ENCODE measurements around the gene GALNT15.

GALNT15 gene

DNA sequence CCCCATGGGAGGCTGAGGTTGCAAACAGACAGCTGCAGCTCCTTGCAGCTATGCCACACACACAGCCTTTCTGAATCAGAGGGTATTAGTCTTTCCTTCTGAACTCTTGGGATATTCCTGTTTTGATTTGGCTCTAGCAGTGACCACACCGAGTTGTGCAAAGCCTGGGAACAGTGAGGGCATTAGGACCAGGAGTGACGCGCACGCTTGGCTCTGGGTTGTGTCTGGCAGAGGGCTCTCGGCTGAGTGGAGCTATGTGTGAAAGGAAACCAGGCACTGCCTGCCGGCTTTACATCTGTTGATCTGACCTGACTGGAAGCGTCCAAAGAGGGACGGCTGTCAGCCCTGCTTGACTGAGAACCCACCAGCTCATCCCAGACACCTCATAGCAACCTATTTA lies at the start of gene GALNT15:
Gene GALNT15 (plus strand): TSS at position 292 of the 400 bp plus-strand sequence. CDS start 472 bp downstream, outside the sequence.
- DNase-seq (ENCODE audit: low read depth in 2 of 3, low spot score in 2 of 3), result no peak

DNA sequence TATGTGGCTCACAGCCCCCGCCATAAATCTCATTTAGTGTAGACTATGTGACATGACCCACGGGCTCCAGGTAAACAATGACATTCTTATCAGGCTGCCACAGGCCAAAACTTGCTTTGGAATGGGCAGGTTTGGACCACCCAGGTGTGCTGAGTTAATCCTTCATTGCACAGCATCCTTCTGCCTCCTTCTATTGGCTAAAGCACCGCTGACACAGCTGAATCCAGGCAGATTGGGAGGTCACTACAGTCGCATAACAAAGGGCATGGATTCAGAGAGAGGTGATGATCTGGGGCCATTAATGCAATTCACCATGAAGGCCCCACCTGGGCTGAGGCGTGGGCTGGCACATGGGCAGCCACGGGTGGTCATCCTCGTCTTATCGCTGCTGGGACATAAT lies 47.8 kb upstream of the GALNT15 start:
- DNase-seq (ENCODE audit: low read depth in 2 of 3, low spot score in 2 of 3), result no peak

- DNase-seq (ENCODE audit: low read depth in 2 of 3, low spot score in 2 of 3), result no peak
Measured at GRCh38 chr3:16127249-16127648, 47.2 kb upstream of the GALNT15 start.

DNA sequence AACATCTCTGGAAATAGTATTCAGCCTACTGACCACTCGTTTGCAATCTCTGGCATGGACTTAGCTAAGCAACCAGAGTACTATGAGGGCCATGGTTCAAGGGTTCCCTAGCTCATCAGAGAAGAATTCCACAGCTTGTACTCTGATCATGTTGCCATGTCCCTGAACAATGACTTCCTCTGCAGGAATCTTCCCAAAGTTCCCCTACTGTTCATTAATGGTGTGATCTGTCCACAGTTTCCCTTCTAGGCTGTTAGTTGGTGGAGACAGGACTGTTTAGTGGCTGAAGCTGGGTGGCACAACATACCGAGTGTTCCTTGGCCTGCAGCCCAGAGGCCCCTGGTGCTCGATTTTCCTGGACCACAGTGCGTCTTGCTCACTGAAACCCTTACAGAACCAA lies 44.4 kb upstream of the GALNT15 start:
- no peak for DNase-seq (ENCODE audit: low read depth in 2 of 3, low spot score in 2 of 3)

DNA sequence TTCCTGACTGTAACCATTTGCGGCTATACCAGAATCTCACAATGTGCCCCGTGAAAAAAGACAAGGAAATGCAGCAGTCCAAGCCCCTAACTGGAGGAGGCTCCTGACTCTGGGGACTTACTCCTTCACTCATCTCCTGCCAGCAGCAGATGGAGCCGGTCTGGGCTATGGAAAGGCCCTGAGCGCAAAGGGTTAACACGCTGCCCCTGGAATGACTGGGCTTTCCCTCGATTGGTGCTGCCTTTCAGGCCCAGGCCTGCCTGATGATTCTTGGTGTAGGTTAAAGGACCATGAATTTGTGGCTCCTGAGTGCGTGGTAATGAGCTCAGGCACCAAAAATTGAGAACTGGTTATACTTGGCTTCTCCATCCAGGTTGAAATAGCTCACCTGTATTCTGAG lies 42.3 kb upstream of the GALNT15 start:
- DNase-seq (ENCODE audit: low read depth in 2 of 3, low spot score in 2 of 3), result no peak

- DNase-seq (ENCODE audit: low read depth in 2 of 3, low spot score in 2 of 3), result no peak
Measured at GRCh38 chr3:16132928-16133327, 41.6 kb upstream of the GALNT15 start.

- no peak for DNase-seq (ENCODE audit: low read depth in 2 of 3, low spot score in 2 of 3)
Measured at GRCh38 chr3:16134173-16134928, 40.1 kb upstream of the GALNT15 start.

DNA sequence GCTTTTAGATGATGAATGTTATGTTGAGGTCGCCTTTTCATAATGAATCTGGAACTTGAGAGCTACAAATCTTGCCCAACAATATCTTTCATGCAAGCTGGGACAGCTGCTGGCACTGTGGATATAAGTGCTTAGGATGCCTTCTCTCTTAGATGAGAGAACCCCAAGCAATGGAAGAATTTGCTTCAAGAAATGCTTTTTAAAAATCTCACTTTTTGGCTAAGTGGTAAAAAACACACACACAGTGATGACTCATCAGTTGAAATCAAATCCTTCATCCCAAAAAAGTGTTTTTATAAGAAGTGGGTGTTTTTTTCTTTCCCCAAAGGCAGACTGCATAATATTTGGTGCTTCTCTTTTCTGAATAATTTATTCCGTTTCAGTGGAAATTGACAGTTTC lies 38.4 kb upstream of the GALNT15 start:
- no peak for DNase-seq (ENCODE audit: low read depth in 2 of 3, low spot score in 2 of 3)

DNA sequence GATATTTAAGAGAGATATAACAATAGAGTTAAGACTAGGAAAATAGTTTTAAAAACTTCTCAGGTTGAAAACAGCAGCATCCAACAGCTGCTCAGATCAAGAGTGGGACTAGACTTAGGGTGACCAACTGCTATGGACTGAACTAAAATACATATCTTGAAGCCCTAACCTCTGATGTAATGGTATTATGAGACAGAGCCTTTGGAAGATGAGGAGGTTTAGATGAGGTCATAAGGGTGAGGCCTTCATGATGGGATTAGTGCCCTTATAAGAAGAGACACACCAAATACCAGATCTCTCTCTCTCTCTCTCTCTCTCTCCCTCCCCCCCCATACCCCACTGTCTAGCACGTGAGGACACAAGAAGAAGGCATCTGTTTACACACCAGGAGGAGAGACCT lies 37.4 kb upstream of the GALNT15 start:
- DNase-seq (ENCODE audit: low read depth in 2 of 3, low spot score in 2 of 3), result no peak

DNA sequence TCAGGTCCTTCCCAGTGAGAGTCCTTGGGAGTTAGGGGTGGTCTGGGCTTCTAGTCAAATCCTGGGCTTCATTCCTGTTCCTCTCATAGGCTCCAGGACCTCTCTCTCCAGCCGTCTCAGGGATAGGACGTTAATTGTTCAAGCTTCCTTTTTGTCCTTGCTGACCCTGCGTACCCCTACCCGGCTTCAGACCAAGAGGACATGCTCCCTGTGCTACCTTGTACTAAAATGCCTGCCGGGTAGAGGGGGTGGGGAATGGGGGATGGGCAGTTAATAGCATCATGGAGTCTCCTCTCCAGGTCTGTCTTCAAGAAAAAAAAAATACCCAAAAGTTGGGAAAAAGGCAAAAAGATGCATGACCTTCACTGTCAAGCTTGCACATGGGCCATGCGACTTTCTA lies 36.5 kb upstream of the GALNT15 start:
- DNase-seq (ENCODE audit: low read depth in 2 of 3, low spot score in 2 of 3), result no peak

- no peak for DNase-seq (ENCODE audit: low read depth in 2 of 3, low spot score in 2 of 3)
Measured at GRCh38 chr3:16140116-16140893, 34.2 kb upstream of the GALNT15 start.

GRCh38 chr3:16140894-16141285 lies 33.6 kb upstream of the GALNT15 start:
- no peak for DNase-seq (ENCODE audit: low read depth in 2 of 3, low spot score in 2 of 3)

- DNase-seq (ENCODE audit: low read depth in 2 of 3, low spot score in 2 of 3), result no peak
Measured at GRCh38 chr3:16142350-16143025, 32.0 kb upstream of the GALNT15 start.

DNA sequence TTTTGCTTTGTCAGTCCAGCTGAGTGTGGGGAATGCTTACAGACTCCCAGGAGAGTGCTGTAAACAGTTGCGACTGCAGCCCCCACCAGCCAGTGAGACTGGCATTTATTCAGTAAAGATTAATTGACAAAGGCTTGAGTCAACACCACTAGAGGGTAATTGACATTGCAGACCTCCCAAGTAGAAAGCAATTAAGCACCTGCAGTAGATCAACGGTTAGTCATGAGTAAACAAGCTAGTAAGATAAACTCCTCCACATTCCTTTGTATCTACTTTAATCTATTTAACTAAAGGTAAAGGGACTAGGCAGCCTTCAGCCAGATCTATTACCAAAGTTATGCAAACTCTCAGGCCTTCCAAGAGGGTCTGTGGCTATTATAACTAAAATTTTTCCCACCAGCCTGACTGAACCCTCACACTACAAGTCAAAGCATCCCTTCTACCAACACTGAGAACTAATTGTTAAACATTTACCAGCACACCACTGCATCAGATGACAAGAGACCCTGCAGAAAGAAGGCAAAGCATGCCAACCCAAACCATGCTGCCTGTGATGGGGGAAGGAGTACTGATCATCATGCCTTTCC lies 30.5 kb upstream of the GALNT15 start:
- DNase-seq (ENCODE audit: low read depth in 2 of 3, low spot score in 2 of 3), result no peak

- DNase-seq (ENCODE audit: low read depth in 2 of 3, low spot score in 2 of 3), result no peak
Measured at GRCh38 chr3:16145176-16145575, 29.3 kb upstream of the GALNT15 start.

GRCh38 chr3:16146015-16146730 lies 28.3 kb upstream of the GALNT15 start:
- no peak for DNase-seq (ENCODE audit: low read depth in 2 of 3, low spot score in 2 of 3)

- no peak for DNase-seq (ENCODE audit: low read depth in 2 of 3, low spot score in 2 of 3)
Measured at GRCh38 chr3:16147220-16147994, 27.1 kb upstream of the GALNT15 start.

DNA sequence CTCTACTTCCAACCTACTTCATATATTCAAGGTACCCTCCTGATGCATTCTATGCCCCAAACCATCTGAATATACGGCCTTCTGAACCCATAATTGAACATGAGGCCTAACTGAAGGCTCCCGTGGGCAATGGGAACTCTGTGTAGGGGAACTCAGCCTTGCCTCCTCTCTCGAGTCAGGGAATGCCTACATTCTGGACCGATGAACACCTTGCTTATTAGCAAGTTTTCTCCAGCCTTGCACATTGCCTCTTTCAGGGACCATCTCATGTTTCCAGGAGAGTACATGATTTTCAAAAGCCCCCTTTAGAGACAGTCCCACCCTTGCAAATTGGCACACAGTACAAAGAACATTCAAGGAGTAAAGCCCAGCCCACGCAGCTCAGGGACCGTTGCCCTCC lies 26.3 kb upstream of the GALNT15 start:
- no peak for DNase-seq (ENCODE audit: low read depth in 2 of 3, low spot score in 2 of 3)

- no peak for DNase-seq (ENCODE audit: low read depth in 2 of 3, low spot score in 2 of 3)
Measured at GRCh38 chr3:16148783-16149182, 25.7 kb upstream of the GALNT15 start.

DNA sequence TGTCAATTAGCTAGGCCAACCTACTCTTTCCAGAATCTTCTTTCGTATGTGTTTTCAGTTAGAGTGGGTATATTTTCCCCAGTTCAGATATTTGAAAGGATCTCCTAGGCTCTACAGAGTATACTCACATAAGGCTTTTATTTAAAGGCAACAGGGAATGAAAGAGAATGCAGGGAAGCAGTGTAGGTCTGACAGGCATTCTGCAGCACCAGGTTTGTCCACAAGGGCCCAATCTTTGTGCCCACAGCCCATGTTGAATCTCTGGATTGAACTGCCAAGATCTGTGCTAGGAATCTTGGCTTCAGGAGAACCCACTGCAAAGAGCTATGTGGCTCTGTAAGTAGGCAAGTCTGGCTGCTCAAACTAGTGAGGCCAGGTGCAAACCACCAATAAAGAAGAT lies 24.2 kb upstream of the GALNT15 start:
- DNase-seq (ENCODE audit: low read depth in 2 of 3, low spot score in 2 of 3), result no peak
